Stimulated activated CD4-positive, alpha-beta T cell treated with anti-CD3 and anti-CD28 coated beads, Interleukin-12 subunit alpha, Interleukin-12 subunit beta, amount 100 ng/mL, for 4 hours (primary cell): ENCODE data around the gene FCGBP.
A peak's percentile ranks its signal among the peaks of the same experiment; 100 is the strongest.
"Not testable (repeated sequence)": the region's sequence is repeated elsewhere in the genome, so short reads cannot be mapped to it uniquely, and the experiment has no call there.

ENCODE experiments used
- DNase-seq: peaks from one replicate; pipeline ENCODE4 v3.0.0-alpha.2; 2020

Gene FCGBP

GRCh38 chr19:39934584-39935363 is at the start of gene FCGBP:
TSS of gene FCGBP (minus strand) at chr19:39934634.
- DNase-seq, result no peak

DNA sequence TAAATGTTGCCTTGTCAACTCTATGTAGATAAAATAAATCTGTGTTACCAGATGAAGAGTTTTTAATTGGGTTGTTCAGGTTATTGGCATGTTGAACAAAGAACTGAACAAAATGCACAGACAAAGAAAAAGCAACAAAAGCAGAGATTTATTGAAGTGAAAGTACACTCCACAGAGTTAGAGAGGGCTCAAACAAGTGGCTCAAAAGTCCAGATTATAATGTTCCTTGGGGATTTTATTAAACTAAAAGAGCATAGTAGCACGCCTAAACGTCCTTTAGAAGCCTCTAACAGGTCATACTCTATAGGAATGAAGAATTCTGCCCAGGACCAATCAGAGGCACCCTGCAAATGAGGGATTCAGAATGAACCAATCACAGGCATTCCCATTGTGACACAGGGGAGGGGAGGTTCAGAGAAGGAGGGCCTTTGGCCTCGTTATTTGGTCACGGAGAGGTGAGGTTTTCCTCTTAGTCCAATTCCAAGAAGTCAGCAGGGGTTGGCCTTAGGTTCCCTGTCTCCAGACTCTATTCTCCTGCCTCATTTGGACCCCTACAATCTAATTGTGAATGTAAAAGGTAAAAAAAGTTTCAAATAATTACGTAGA is 49.4 kb upstream of the FCGBP start:
- no peak for DNase-seq

- DNase-seq, result no peak
Observed at GRCh38 chr19:39982883-39983282, 48.4 kb upstream of the FCGBP start.

DNA sequence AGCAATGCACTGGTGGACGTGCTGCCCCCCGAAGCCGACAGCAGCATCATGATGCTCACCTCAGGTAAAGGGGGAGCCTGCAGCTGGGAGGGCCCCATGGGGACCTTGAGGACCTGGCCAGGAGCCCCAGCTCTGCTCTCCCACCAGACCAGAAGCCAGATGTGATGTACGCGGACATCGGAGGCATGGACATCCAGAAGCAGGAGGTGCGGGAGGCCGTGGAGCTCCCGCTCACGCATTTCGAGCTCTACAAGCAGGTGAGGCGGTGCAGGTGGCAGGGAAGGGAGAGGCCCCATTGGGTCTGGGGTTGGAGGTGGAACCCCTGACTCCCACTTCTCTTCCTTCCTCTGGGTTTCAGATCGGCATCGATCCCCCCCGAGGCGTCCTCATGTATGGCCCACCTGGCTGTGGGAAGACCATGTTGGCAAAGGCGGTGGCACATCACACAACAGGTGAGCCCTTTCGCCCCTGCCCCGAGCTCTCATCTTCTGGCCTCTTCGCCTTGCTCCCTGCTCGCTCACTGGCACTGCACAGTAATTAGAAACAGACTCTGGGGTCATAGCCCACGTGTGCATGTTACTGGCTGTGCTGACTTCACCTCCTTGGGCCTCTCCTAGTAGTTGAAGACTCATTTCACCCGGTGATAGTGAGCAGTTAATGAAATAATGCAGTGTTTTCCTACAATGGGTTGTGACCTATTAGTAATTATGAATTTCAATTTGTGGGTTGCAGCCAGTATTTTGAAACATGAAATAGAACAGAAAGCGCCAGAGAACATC is 40.1 kb upstream of the FCGBP start:
- no peak for DNase-seq

- DNase-seq, result no peak
Observed at GRCh38 chr19:39971380-39972035, 37.1 kb upstream of the FCGBP start.

DNA sequence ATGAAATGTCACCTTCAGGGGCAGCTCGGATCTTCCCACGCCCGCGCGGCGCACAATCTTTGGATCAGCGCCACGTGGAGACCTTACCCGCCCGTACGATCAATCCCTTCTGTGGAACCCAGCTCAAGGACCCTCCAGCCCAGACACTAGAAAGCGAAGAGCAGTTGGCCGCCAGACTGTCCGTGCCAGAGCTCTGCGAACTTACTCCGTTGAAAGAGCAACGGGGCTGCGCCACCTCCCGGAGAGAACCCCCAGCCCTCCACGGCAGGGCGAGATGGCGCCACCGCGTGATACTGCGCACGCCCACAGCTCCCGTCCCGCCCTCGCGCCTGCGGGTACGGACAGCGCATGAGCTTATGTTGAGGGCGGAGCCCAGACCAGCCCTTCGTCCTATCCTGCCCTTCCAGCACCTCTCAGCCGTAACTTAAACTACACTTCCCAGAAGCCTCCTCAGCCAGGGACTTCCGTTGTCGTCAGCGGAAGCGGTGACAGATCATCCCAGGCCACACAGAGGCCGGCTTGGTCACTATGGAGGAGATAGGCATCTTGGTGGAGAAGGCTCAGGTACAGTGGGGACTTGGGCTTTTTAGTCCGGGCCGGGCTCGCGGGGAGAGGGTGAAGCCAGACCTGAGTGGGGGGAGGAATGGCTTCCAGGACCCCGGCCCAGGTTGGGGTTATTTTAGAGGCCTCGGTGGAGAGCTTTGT is 36.4 kb upstream of the FCGBP start, which contains the start of gene PSMC4:
TSS of gene PSMC4 (plus strand) at position 491 of the 705 bp plus-strand sequence. CDS start at position 529, 38 bp downstream.
- peak; percentile 95 for DNase-seq

DNA sequence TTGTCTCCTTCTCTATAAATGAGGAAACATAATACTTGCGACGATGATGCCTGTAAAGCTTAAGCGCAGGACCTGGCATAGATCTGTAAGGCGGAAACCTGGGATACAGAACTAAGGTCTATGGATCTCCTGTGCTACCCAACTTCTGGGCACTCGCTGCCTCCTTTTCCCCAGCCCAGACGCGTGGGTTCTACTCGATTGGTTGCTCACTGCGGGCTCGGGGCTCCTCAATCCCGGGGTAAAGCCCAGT is 35.9 kb upstream of the FCGBP start:
- no peak for DNase-seq

DNA sequence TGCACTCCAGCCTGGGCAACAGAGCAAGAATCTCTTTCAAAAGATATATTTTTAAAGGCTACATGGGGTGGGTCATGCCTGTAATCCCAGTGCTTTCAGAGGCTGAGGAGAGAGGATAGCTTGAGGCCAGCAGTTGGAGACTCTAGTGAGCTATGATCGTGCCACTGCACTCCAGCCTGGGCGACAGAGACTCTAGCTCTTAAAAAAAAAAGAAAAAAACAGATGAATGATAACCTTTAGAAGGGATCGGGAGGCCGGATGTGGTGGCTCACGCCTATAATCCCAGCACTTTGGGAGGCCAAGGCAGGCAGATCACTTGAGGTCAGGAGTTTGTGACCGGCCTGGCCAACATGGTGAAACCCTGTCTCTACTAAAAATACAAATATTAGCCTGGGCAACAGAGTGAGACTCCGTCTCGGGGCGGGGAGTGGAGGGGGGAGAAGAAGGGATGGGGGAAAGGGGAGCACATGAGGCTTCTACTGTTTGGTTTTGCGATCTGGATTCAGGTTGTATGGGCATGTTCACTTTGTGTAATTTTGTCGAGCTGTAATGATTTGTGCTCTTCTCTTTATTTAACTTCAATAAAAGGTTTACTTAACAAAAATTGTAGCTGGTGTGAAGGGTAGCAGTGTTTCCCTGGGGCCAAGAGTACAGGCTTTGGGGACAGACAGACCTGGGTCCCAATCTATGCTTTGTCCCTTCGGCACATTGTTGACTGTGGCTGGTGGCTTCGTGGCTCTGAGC is 35.4 kb upstream of the FCGBP start:
- no peak for DNase-seq

DNA sequence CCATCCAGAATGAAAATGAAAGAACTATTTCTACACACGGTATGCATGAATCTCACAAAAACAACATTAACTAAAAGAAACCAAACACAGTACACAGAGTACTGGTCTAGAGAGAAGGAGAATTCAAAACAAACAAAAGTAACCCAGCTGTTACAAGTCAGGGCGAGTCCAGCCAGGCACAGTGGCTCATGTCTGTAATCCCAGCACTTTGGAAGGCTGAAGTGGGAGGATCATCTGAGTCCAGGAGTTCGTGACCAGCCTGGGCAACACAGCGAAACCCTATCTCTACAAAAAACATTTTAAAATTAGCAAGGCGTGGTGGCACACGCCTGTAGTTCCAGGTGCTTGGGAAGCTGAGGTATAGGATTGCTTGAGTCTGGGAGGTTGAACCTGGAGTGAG is 34.8 kb upstream of the FCGBP start:
- DNase-seq, result no peak

GRCh38 chr19:39968789-39969188 is 34.4 kb upstream of the FCGBP start:
- DNase-seq, result no peak

- DNase-seq, result no peak
Observed at GRCh38 chr19:39967561-39967960, 33.1 kb upstream of the FCGBP start.

- no peak for DNase-seq
Observed at GRCh38 chr19:39966617-39967016, 32.2 kb upstream of the FCGBP start.

DNA sequence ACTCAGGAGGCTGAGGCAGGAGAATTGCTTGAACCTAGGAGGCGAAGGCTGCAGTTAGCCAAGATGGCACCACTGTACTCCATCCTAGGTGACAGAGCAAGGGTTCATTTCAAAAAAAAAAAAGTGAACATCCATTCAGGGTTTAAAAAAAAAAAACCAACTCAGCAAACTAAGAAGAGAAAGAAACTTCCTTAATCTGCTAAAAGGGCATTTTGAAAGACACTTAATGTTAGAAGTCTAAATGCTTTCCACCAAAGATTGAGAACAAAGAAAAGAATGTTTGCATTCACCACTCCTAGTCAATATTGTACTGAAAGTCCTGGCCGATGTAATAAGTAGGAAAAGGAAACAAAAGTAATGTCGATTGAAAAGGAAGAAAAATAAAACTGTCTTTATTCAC is 29.5 kb upstream of the FCGBP start:
- DNase-seq, result no peak

- not testable (repeated sequence) for DNase-seq
Observed at GRCh38 chr19:39959407-39959806, 25.0 kb upstream of the FCGBP start.

DNA sequence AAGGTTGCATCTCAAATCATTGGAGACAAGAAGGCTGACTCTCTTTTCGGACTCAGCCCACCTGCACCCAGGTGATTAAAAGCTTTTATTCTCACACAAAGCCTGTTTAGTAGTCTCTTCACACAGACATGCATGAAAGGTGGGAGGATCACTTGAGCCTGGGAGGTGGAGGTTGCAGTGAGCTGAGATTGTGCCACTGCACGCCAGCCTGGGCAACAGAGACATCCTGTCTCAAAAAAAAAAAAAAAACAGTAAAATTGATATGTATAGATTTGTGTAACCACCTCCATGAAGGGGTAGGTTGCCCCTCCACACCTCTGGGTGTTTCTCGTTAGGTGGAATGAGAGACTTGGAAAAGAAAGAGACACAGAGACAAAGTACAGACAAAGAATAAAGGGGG is 24.5 kb upstream of the FCGBP start:
- DNase-seq, result not testable (repeated sequence)

DNA sequence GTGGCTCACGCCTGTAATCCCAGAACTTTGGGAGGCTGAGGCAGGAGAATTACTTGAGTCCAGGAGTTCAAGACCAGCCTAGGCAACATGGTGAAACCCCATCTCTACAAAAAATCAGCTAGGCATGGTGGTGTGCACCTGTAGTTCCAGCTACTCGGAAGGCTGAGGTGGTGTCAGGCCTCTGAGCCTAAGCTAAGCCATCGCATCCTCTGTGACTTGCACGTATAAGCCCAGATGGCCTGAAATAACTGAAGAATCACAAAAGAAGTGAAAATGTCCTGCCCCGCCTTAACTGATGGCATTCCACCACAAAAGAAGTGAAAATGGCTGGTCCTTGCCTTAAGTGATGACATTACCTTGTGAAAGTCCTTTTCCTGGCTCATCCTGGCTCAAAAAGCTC is 23.5 kb upstream of the FCGBP start:
- DNase-seq, result not testable (repeated sequence)

DNA sequence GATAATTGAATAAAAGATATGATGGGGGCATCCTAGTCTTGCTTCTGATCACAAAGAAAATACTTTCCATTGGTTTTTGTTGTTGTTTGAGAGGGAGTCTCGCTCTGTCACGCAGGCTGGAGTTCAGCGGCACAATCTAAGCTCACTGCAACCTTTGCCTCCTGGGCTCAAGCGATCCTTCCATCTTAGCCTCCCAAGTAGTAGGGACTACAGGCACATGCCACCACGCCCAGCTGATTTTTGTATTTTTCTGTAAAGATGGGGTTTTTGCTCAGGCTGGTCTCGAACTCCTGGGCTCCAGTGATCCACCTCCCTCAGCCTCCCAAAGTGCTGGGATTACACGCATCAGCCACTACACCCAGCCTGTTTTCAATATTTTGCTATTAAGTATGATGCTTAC is 19.5 kb upstream of the FCGBP start:
- DNase-seq, result no peak

- DNase-seq, result no peak
Observed at GRCh38 chr19:39951686-39952085, 17.3 kb upstream of the FCGBP start.

- DNase-seq, result no peak
Observed at GRCh38 chr19:39951065-39951650, 16.7 kb upstream of the FCGBP start.

DNA sequence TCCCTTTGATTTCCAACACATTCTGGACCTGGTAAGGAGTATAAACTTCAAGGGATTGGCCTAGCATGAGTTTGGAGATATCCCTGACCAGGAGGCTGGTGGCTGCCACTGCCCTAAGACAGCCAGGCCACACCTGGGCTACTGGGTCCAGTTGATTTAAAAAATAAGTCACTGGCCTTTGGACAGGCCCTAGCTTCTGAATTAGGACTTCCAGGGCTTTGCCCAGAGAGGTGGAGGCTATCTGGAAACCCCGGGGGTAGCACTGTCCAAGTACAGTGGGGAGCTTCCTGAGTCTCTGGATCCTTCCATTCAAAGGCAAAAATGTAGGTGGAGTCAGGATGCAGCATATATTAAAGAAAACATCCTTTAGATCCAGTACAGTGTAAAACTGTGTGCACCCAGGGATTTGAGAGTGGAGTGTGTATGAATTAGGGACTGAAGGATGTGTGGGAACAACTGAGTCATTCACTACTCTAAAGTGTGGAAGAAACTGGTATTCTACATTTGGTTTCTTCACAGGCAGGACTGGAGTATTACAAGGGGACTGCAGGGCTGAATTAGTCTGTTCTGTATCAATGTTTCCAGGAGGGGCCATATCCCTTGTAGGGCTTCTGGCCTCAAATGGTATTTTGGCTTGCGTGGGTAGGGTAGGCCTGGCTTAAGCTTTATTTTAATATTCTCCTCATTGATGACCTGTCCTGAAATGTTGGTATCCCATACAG is 14.8 kb upstream of the FCGBP start:
- DNase-seq, result no peak

- DNase-seq, result no peak
Observed at GRCh38 chr19:39946532-39946931, 12.1 kb upstream of the FCGBP start.
